A673 (cell line): ENCODE data around the gene DDR2.

Source experiments
- EZH2 ChIP-seq: fragments of 200-600 bp; sonication (generic); IDR thresholded peaks from 2 replicates; pipeline ENCODE4 v1.6.1; 2017; ENCODE audit warnings: borderline replicate concordance, low read depth, mild to moderate bottlenecking, mixed read lengths, antibody characterized with exemption, low read length; ENCODE audit not compliant: poor library complexity, severe bottlenecking
- TF ChIP-seq, protein P1 (sequence below): fragments of 300-800, 200-600 bp; sonication (generic); conservative IDR thresholded peaks from 2 replicates; pipeline ENCODE4 v1.5.1; 2017; ENCODE audit warnings: low read depth, mild to moderate bottlenecking, antibody characterized with exemption, low read length, moderate library complexity, mixed read lengths

DNA sequence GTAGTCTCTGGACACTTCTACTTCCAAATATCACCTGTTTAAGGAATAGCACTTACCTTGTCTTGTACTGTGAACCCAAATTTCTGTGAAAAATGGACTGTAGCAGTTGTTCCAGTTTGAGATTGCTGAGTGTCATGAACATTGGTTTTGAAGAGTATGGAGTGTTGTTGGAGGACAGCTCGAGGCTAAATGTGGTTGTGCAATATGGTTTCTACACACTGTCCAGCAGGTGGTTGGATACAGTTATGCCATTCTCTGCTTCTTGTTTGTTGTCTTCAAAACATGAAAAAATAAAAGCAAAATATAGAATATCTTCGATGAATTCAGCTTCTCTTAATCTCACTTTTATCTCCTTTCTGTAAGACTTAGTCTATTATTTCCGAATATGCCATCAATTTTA lies 67.1 kb downstream of the DDR2 start:
- TF ChIP-seq, protein P1, sequence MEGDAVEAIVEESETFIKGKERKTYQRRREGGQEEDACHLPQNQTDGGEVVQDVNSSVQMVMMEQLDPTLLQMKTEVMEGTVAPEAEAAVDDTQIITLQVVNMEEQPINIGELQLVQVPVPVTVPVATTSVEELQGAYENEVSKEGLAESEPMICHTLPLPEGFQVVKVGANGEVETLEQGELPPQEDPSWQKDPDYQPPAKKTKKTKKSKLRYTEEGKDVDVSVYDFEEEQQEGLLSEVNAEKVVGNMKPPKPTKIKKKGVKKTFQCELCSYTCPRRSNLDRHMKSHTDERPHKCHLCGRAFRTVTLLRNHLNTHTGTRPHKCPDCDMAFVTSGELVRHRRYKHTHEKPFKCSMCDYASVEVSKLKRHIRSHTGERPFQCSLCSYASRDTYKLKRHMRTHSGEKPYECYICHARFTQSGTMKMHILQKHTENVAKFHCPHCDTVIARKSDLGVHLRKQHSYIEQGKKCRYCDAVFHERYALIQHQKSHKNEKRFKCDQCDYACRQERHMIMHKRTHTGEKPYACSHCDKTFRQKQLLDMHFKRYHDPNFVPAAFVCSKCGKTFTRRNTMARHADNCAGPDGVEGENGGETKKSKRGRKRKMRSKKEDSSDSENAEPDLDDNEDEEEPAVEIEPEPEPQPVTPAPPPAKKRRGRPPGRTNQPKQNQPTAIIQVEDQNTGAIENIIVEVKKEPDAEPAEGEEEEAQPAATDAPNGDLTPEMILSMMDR: no peak
- no peak for TF ChIP-seq EZH2
